GM20431 (cell line): Measurements from ENCODE around the gene DDX10.
"Not testable (repeated sequence)": the region's sequence is repeated elsewhere in the genome, so short reads cannot be mapped to it uniquely, and the experiment has no call there.

Experiments
- in situ Hi-C: fragments of 300-500 bp; cut with MseI, MboI; formaldehyde crosslinking; loops from one replicate; pipeline ENCODE4 v1.15.0; 2020; ENCODE audit warnings: low sequenced_read_pairs; ENCODE audit not compliant: unreplicated experiment

DDX10 gene

GRCh38 chr11:108804511-108804910 is 139.6 kb downstream of the DDX10 start:
- in situ Hi-C loops = no loop called here

- in situ Hi-C loops = no loop called here
These were observed 140.2 kb downstream of the DDX10 start for GRCh38 chr11:108805030-108805429.

GRCh38 chr11:108807262-108807661 is 142.4 kb downstream of the DDX10 start:
- in situ Hi-C loops = no loop called here

- in situ Hi-C loops = no loop called here
These were observed 148.2 kb downstream of the DDX10 start for GRCh38 chr11:108813086-108813485.

- in situ Hi-C loops = no loop called here
These were observed 153.1 kb downstream of the DDX10 start for GRCh38 chr11:108817976-108818375.

- in situ Hi-C loops = no loop called here
These were observed 154.1 kb downstream of the DDX10 start for GRCh38 chr11:108818971-108819370.

- in situ Hi-C loops = no loop called here
These were observed 155.1 kb downstream of the DDX10 start for GRCh38 chr11:108819957-108820356.

- in situ Hi-C loops = not testable (repeated sequence)
These were observed 159.1 kb downstream of the DDX10 start for GRCh38 chr11:108823960-108824359.

- in situ Hi-C loops = no loop called here
These were observed 159.7 kb downstream of the DDX10 start for GRCh38 chr11:108824545-108824944.

GRCh38 chr11:108825381-108825780 is 160.5 kb downstream of the DDX10 start:
- in situ Hi-C loops = no loop called here

GRCh38 chr11:108826136-108826535 is 161.3 kb downstream of the DDX10 start:
- in situ Hi-C loops = no loop called here

GRCh38 chr11:108835624-108836023 is 170.8 kb downstream of the DDX10 start:
- in situ Hi-C loops = no loop called here

- in situ Hi-C loops = no loop called here
These were observed 171.7 kb downstream of the DDX10 start for GRCh38 chr11:108836541-108836940.

GRCh38 chr11:108838102-108838791 is 173.4 kb downstream of the DDX10 start:
- in situ Hi-C loops = no loop called here

- in situ Hi-C loops = no loop called here
These were observed 173.9 kb downstream of the DDX10 start for GRCh38 chr11:108838792-108839105.

GRCh38 chr11:108846009-108846408 is 181.1 kb downstream of the DDX10 start:
- in situ Hi-C loops = no loop called here

- in situ Hi-C loops = no loop called here
These were observed 182.6 kb downstream of the DDX10 start for GRCh38 chr11:108847298-108847990.

- in situ Hi-C loops = loop anchor here (25.0 kb wide), 1 partner anchor 164 kb away; no protein-coding TSS in a partner anchor
These were observed 186.9 kb downstream of the DDX10 start for GRCh38 chr11:108851781-108852180.

- in situ Hi-C loops = loop anchor here (25.0 kb wide), 1 partner anchor 165 kb away; no protein-coding TSS in a partner anchor
These were observed 187.8 kb downstream of the DDX10 start for GRCh38 chr11:108852701-108853100.

- in situ Hi-C loops = loop anchor here (25.0 kb wide), 1 partner anchor 166 kb away; no protein-coding TSS in a partner anchor
These were observed 188.3 kb downstream of the DDX10 start for GRCh38 chr11:108853151-108853550.

- in situ Hi-C loops = loop anchor here (25.0 kb wide), 1 partner anchor 167 kb away; no protein-coding TSS in a partner anchor
These were observed 189.0 kb downstream of the DDX10 start for GRCh38 chr11:108853864-108854263.
